ENCODE data around the gene MAPK6.
A peak's percentile ranks its signal among the peaks of the same experiment; 100 is the strongest.
"Not testable (repeated sequence)": the region's sequence is repeated elsewhere in the genome, so short reads cannot be mapped to it uniquely, and the experiment has no call there.

MAPK6 gene

DNA sequence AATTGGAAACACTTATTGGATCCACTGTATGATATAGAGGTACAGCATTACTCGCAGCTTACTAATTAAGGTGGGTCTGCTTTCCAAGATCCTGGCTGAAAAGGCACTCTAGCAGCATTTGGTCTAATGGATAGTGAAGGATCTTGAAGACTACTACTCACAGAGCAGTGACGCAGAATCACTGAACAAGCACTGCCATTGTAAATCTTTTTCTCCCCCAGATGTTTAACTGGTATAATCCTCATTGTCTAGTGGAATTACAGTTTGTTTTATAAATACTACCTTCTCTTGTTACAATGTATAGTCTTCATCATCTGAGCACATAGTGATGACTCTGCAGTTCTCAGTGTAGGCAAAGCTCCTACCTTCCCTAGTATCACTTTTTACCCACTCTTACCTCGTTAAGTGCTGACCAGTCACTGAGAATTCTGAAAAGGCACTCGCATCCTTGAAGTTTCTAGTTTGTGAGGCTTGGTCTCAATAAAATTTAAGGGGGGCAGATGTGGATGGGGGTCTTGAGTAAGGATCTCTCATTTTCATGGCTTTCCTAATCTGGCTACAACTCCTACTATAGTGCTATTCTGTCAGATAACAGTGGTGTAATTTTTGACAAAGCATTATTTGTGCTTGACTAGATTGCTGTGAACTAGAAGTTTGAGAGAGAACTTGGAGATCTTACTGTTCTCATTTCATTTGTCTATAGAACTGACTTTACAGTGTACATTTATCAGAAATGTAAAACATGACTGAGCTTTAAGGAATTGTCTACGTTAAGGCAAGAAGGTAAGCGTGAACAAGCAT is 23.2 kb downstream of the MAPK6 start:
- DNase-seq (ENCODE audit: low spot score) = no peak

DNA sequence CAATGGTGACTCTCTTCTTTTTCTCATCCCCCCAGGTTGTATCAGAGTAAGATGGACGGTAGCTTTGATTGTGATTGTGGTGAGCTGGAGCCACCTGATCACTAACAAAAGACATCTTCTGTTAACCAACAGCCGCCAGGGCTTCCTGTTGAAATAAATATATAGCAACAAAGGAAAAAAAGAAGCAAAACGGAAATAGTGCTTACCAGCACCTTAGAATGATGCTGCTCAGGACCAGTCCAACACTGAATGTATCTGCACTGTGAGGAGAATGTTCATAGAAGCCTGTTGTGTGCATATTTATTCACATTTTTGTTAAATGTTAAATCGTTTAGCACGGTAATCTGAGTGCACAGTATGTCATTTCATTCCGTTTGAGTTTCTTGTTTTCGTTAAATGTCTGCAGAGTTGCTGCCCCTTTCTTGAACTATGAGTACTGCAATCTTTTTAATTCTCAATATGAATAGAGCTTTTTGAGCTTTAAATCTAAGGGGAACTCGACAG is 26.8 kb downstream of the MAPK6 start:
- not testable (repeated sequence) for DNase-seq (ENCODE audit: low spot score)

DNA sequence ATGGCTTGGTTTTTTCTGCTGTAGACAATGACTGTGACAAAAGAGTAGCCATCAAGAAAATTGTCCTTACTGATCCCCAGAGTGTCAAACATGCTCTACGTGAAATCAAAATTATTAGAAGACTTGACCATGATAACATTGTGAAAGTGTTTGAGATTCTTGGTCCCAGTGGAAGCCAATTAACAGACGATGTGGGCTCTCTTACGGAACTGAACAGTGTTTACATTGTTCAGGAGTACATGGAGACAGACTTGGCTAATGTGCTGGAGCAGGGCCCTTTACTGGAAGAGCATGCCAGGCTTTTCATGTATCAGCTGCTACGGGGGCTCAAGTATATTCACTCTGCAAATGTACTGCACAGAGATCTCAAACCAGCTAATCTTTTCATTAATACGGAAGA is 27.5 kb downstream of the MAPK6 start:
- not testable (repeated sequence) for DNase-seq (ENCODE audit: low spot score)

DNA sequence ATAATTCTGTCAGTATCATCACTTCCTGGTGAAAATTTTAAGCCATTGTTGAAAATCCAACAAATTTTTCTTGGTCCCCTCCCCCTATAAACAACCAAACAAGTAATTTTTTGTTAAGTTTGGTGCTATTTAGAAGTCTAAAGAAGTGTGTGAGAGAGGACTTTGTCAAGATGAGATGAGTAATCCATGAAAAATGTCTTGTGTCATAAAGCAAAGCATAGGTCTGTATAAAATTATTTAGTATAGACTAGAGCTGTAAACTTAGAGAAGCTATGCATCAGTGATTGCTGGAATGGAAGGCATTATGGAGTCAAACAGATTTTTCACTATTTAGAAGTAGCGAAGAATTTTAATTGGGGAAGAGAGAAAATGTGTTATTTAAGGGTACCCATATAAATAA is 31.4 kb downstream of the MAPK6 start:
- peak; percentile 72 for DNase-seq (ENCODE audit: low spot score)

DNA sequence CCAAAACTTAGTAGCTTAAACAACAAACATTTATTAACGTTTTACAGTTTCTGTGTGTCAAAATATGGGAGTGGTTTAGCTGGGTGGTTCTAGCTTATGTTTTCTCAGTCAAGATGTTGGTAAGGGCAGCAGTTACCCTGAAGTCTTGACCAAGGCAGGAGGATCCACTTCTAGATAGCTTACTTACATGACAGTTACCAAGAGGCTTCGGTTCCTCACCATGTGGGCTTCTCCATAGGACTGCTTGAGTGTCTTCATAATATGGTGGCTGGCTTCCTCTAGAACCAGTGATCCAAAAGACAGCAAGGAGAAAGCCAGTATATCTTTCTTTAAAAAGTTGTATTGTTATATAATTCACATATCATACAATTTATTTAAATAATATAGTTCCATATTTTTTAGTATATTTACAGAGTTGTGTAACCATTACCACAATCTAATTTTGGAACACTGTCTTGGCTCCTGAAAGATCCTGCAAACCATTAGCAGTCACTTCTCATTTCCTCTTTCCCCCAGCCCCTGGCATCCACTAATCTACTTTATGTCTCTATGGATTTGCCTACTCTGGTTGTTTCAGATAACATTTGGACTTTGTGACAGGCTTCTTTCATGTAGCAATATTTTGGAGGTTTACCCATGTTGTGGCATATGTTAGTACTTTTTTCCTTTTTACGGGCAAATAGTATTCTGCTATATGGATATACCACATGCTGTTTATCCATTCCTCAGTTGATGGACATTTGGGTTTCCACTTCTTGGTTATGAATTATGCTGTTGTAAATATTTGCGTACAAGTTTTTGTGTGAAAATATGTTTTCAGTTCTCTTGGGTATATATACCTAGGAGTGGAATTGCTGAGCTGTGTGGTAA is 33.3 kb downstream of the MAPK6 start:
- no peak for DNase-seq (ENCODE audit: low spot score)

DNA sequence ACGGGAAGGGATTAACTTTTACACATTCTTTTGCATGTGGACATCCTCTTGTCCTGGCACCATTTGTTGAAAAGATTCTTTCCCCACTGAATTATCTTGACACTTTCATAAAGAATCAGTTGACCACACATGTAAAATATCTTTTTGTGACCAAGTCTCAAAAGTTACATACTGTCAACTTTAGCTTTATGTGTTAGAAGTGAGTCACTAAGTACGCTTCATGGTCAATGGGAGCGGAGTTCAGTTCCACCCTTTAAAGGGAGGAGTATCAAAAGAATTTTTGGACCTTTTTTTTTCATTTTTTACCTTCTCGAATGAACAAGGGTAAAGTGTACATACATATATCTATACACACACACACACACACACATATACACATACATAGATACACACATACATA is 35.4 kb downstream of the MAPK6 start:
- DNase-seq (ENCODE audit: low spot score) = no peak

DNA sequence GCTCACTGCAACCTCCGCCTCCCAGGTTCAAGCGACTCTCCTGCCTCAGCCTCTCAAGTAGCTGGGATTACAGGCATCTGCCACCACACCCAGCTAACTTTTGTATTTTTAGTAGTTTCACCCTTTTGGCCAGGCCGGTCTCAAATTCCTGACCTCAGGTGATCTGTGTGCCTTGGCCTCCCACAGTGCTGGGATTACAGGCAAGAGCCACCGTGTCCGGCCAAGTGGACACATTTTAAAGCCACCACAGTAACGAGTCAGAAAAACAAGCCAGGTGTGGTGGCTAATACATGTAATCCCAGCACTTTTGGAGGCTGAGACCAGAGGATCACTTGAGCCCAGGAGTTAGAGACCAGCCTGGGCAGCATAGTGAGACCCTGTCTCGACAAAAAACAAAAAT is 35.8 kb downstream of the MAPK6 start:
- not testable (repeated sequence) for DNase-seq (ENCODE audit: low spot score)

DNA sequence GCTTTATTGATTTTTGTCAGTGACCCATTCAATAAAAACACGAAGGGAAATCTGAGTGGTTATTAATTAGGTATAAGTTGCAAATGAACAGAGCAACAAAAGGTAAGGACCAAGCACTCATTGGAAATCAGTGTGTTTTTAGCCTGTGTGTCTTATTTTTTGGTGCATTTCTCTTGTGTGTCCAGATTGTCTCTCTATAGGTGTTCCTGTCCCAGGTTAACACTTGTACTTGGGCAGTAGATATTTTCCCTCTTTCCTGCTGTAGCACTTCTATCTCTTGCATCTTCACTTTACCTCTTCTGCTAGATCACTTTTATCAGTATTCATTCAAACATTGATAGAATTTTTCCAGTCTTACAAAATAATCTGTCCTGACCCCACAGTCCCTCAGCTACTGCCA is 37.0 kb downstream of the MAPK6 start:
- no peak for DNase-seq (ENCODE audit: low spot score)

DNA sequence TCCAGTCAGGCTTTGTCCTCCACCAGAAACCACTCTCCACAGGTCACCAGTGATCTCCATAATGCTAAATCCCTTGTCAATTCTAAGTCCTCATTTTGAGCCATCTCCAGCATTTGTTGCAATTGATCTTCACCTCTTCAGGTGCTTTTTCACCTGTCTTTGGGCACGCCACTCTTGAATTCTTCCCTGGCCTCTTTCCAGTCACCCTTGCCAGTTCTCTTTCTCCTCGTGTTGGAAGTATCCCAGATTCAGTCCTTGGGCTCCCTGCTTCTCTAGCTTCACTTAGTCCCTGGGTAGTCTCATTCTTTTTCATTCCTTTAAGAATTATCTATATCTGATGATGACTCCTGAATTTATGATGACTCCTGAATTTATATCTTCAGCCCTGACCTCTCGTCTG is 37.5 kb downstream of the MAPK6 start:
- no peak for DNase-seq (ENCODE audit: low spot score)

DNA sequence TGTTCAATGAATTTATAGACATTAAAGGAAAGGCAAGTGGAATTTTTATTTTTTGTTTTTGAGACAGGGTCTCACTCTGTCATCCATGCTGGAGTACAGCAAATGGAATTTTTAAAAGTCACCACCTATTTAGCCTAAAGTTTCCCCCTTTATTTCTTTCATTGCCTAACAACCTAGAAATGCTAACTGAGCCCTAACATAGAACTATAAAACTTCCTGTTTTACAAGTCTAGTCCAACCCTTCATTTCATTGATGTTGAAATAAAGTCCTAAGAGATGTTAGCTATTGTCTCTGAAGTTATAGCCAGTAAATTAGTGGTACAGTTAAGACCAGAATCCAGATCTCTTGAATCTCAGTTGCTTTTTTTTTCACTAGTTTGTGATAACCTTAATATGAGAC is 39.0 kb downstream of the MAPK6 start:
- DNase-seq (ENCODE audit: low spot score) = no peak

DNA sequence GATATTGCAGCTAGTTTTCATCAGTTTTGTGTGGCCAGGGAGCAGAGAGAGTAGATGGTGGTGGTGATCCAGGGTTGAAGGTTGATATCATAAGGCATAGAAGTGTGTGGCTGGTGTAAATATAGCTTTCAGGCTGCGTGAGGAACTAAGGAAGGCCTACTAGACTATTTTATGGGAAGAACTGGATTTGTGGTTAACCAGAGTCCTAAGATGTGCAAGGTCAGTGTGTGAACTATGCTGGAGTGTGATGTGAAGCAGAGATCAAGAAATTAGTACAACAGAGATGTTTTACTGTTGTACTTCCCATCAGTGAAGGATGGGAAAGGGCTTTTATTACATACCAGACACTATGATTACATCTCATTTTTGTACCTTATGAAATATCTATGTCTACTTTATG is 41.5 kb downstream of the MAPK6 start:
- no peak for DNase-seq (ENCODE audit: low spot score)

DNA sequence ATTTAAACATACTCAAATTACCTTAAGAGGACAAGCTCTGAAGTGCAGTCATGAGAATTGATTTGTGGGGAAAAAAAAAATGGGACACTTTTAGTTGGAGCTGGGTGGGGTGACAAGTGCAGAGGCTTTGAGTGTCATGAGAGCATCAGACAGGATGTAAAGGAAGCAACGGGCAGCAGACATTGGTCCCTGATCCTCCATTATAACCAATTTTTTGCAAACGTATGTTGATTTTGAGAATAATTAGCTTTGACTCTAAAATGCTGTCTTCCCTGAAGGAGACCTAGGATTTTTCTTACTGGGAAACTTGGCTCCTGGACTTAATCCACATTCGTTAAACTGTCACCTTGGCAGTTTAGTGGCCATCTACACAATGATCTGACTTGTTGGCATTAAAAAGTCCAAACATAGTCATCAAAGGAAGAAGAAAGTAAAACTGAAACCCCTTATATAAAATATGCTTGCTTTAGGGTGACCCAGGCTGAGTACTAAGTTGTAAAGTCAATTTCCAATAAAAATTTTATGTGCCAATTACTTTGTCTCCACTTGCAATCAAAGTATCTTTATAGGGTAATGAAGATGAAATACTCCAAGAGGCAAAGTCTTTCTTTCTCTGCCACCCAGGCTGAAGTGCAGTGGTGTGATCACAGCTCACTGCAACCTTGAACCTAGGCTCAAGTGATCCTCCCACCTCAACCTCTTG is 48.0 kb downstream of the MAPK6 start:
- DNase-seq (ENCODE audit: low spot score) = no peak

DNA sequence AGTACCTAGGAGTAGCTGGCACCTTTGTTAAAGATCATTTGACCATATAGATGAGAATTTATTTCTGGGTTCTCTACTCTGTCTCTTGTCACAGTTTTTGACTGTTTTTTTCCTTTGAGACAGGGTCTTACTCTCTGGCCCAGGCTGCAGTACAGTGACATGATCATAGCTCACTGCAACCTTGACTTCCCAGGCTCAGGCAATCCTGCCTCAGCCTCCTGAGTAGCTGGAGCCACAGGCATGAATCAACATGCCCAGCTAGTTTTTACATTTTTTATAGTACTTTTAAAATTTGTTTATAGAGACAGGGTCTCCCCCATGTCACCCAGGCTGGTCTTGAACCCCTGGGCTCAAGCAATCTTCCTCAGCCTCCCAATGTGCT is 48.5 kb downstream of the MAPK6 start:
- DNase-seq (ENCODE audit: low spot score) = no peak

DNA sequence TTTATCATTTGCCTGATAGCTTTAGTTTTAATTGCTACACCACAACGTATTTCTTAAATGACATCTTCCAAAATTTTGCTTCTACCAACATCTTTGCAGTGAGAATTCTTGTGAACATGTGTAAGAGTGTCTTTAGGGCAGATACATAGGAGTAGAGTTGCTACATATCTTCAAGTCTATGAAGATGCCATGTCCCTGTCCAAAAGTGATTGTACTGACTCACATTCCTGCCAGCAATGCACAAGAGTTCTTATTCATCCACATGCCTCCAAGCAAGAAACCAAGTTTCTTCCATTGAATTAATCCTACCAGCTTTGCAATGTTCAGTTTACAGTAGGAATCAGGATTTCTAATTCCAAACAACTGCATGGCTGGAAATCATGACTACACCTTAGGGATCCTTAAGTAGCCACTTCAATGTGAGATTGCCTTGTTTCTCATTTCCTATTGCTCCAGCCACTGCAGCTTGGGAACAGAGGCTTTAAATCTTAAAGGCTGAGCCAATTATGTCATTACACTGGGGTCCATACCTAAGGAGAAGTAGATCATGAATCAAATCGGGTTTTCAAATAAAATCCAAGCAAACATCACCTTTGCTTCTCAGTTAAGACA is 49.1 kb downstream of the MAPK6 start:
- no peak for DNase-seq (ENCODE audit: low spot score)

DNA sequence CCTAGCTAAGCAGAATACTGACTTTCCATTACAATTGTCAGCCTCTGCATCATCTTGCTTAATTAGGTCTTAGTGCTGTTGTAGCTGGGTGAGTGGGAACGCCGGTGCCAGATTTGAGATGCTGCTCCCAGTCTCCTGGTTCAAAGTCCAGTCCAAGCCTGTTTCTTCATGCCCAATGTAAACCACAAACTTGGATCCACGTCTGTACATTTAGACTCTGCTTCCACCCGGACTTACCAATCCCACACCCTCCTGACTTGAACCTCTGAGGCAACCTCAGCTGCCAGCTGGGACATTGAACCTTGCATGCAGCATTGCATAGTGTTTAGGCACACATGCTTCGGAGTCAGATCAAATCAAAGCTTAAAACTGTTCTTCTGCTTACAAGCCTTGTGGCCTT is 50.5 kb downstream of the MAPK6 start:
- no peak for DNase-seq (ENCODE audit: low spot score)

DNA sequence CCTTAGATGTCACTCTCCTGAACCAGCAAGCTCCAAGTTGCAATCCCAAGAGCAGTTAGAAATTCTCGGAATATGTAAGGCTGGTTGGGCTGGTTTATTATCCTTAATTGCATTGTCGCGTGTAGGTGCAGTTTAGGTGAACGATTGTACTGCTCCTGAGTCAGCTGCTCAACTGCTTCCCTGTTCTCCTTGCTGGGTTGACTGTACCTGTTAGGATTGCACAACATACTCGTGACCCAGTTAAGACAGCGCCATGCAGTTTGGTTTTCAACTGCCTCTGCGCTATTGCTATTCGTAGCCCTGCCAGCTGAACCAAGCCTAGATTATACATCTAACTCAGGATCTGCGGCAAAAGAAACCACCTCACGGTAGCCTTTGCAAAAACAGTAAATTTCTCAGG is 52.6 kb downstream of the MAPK6 start:
- DNase-seq (ENCODE audit: low spot score) = no peak

DNA sequence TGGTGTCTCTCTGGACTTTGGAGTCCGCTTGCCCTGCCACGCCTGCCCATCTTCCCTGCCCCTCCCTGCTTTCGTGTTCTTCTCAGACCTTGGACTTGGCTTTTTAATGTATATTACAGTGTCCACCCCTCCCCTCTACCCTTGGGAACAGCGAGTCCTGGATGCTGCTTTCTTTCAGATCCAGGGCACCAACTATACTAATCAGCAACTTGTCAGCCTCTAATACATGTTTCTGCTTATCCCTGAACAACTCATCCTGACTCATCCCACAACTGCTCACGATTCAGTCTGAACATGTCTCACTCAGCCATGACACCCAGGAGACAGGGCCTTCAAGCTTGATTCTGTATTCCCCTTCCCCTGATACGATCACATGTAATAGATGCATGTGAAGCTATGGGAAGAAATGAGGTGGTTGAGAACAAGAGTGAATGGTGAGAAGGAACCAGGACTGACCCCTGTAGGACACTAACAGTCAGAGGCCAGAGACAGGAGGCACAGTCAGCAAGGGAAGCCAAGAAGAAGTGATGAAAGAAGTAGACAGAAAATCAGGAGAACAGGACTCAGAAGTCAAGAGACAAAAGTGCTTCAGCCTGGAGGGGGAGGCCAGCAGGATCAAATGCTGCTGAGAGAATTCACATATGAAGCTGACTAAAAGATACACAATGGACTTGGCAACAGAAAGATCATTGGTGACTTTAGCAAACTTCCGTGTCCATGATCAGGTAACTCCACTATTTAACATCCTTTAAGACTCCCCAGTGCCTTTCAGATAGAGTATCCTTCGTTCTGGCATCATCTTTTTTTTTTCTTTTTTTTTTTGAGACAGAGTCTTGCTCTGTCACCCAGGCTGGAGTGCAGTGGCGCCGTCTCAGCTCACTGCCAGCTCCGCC is 58.1 kb downstream of the MAPK6 start:
- peak; percentile 94 for DNase-seq (ENCODE audit: low spot score)

DNA sequence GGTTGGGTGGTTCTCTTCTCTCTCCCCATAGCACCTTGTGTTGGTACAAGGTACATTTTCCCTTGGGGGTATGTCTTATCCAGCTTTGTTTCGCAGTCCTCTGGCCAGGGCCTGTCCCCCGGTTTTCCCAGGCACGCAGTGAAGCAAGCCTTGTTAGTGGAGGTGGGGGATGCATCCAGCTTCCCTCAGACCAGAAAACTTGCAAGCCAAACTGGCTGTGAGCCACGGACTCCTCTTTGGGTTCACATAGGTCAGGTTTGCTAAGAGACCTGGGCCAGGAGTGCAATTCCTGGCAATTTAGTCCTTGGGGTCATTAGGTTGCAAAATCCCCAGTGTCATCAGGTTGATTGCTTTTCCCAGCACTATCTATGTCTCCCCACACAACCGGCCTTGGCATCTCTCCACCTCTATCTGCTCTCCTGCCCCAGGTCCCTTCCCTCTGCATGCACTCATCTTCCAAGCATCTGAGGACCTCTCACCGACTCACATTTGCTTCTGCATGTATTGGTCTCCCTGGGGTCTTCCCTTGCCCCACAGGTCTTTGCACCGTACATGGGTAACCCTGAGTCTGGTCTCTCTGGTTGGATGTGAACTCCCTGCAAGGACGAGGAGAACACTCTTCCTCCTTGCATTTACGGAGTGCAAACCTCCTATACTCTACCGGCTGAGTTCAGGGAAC is 59.3 kb downstream of the MAPK6 start:
- DNase-seq (ENCODE audit: low spot score) = no peak

DNA sequence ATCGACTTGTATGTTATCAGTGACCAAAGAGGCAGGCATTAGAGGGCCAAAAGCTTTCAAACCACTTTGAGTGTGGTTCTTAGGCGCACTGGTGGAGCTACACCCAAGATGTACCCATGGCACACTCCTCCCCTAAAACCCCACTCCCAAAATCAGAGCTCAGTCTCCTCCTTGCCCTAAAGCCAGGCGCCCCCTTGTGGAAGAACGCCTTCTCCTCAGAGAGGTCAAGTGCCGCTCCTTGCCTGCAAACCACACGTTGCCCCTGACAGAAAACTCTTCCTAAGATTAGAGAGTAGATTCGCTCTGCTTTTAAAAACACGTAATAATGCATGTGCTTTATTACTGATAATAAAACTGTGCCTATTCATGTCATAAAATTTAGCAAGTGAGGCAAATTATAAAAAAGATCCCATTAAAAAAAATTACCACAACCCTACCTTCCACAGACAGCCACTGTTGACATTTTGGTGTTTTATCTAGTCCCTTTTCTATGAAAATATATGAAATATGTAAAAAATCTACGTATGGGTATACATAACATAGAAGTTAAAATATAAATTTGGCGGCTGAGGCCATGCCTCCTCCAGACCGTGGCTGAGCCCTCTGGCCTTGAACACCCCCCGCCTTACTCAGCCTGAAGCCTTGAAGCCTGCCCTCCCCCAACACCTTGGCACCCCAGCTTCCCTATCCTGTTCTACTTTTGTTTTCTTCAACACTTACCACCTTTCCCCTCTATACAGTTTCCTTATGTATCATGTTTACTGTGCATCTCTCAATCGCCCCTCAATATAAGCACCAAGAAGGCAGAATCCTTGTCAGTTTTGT is 60.1 kb downstream of the MAPK6 start:
- peak; percentile 63 for DNase-seq (ENCODE audit: low spot score)

DNA sequence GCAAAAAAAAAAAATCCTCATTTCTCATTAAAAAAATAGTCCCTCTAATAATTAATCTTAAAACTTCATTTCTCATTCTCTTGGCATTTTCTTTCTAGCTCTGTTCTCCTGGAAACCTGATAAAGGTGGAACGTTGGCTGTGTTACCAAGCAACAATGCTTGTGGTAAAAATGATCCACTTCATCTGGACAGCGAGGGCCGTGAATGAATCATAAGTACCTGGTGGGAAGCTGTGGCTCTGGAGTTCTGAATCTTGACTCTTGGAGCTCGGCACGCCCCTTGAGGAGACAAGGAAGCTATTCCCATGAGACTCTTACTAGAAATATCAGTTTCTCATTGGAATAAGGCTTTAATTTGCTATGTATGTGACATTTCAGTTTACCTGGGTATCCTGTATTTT is 61.0 kb downstream of the MAPK6 start:
- no peak for DNase-seq (ENCODE audit: low spot score)
